MM.1S (cell line): Measurements from ENCODE around the gene CFAP300.

Experiments used
- EZH2 ChIP-seq: fragments of 300-600 bp; sonication (generic); optimal IDR thresholded peaks from 2 replicates; pipeline ENCODE3; 2017; ENCODE audit warnings: low read depth, mild to moderate bottlenecking, antibody characterized with exemption, low read length, mixed read lengths
- TF ChIP-seq, protein P1 (sequence below): fragments of 300-600 bp; sonication (generic); IDR thresholded peaks from 2 replicates; pipeline ENCODE4 v1.5.1; 2016; ENCODE audit warnings: antibody characterized with exemption, low read length, mixed read lengths

DNA sequence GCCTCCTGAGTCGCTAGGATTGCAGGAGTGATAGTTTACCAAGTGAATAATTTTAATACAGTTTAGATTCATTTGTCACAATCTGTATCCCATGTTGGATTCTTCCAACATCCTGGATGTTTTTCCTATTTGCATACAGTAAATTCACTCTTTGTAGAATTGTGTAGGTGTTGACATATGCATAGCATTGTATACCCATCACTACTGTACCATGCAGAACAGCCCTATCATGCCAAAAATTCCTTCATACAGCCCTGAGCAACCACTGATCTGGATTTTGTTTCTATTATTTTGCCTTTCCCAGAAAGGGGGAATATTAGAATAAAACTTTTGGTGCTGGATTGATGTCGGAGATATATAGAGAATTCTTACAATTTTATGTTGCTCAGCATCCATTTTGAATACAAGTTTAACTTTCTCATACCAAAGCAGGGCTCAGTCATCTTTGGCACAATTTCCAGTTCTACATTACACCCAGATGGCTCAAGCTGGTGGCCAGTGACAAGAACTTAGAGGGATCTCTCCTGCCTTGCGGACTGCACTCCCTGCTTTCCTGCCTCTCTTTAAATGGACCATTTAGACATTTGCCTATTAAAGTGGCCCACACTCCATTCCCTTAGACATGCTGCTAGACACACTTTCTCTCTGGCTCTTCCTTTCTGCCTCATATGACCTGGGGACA is 45.4 kb upstream of the CFAP300 start:
- TF ChIP-seq, protein P1, sequence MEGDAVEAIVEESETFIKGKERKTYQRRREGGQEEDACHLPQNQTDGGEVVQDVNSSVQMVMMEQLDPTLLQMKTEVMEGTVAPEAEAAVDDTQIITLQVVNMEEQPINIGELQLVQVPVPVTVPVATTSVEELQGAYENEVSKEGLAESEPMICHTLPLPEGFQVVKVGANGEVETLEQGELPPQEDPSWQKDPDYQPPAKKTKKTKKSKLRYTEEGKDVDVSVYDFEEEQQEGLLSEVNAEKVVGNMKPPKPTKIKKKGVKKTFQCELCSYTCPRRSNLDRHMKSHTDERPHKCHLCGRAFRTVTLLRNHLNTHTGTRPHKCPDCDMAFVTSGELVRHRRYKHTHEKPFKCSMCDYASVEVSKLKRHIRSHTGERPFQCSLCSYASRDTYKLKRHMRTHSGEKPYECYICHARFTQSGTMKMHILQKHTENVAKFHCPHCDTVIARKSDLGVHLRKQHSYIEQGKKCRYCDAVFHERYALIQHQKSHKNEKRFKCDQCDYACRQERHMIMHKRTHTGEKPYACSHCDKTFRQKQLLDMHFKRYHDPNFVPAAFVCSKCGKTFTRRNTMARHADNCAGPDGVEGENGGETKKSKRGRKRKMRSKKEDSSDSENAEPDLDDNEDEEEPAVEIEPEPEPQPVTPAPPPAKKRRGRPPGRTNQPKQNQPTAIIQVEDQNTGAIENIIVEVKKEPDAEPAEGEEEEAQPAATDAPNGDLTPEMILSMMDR: no peak
- TF ChIP-seq EZH2: no peak
